Measurements from ENCODE around the gene CEP112.

- TF ChIP-seq CTCF (IDR thresholded peaks at IDR 0.05) (no peak), POLR2AphosphoS5 (IDR thresholded peaks at IDR 0.05; ENCODE audit: low read depth, low read length) (no peak)
Measured at GRCh38 chr17:65733314-65733713, 458.6 kb downstream of the CEP112 start.
